ENCODE data around the gene DDIT4.
"Not testable (repeated sequence)": the region's sequence is repeated elsewhere in the genome, so short reads cannot be mapped to it uniquely, and the experiment has no call there.

The DDIT4 gene

GRCh38 chr10:72249176-72249862, 24.4 kb upstream of the DDIT4 start:
- DNase-seq = not testable (repeated sequence)

DNA sequence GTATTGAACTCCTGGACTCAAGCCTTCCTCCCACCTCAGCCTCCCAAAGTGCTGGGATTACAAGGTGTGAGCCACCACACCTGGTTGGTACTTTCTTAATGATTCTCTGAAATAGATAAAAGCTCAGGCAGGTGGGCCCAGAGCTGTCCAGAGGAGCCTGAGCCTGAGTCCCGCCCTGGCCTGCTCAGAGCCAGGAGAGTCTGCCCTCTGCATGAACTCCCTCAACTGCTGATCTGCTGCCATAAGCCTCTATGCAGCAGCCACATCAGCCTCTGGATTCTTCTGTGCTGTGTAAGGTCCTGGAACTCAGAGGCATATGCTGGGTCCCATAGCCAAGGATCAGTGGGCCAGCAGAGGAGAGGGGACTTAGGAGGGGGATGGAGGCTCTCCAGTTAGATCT, 23.1 kb upstream of the DDIT4 start:
- no peak for DNase-seq

DNA sequence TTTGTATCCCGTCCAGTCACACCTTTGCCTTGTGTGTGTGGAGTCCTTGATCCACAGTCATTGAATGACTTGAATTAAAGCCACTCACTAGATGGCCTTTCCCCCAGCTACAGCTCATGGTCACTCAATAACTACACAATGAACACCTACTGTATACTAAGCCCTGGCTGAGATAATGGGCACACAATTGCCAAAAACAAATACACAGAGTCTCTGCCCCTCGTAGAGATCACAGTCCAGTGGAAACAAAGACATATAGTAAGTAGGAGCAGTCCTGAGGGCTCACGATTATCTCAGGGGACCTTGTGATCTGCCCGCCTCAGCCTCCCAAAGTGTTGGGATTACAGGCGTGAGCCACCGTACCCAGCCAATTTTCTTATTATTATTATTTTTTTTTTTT, 22.1 kb upstream of the DDIT4 start:
- DNase-seq = no peak

GRCh38 chr10:72252972-72253371, 20.8 kb upstream of the DDIT4 start:
- no peak for DNase-seq

DNA sequence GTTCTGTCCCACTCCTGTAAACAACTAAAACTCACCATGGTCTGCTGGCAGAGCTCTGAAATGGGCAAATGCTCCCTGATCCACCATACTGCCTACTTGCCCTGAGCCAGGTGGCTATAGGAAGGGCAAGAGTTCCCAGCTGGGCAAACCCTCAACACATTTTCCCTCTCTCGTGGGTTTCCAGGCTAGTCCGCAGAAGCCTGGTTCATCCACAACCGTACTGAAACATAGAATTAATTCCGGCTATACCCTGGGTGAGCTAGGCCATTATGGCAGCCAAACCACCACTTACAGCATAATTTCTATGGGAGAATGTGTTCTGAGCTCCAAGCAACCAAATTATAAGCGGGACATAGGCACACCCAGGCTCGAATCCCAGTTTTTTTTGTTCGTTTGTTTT, 20.1 kb upstream of the DDIT4 start:
- DNase-seq = no peak

DNA sequence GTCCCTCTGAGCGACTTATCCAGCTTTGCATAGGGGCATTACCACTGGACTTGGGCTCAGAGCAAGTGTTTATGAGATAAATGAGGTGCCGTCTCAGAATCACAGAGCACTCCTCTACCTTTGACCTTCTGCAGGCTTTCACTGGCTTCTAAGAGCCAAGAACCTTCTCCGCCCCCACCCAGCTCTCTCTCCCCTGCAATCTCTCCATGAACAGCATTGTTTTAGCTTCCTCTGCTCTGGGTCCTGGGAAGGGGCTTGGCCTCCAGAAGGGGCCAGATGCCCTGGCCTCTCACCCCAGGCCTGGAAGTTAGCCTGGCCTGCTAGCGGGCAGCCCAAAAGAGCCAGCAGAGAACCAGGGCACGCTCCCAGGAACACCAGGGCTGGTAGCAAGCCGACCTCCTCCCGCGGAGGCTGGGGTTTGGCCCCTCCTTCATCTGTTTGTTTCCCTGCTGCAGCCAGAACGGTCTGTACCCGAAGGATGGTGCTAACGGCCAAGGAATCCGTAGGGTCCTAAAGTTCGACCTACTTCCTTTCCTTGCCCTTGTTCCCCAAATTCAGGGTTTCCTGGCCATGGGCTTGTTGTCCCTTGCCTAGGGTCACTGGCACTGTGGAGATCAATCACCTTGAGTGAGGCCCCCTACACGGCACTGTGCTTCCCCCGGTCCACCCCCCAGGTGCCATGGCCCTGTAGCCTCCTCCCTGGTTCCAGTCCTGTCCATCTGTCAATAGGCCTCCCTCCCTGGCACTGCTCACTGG, 18.7 kb upstream of the DDIT4 start:
- no peak for DNase-seq

- DNase-seq = no peak
Measured at GRCh38 chr10:72255977-72256729, 17.6 kb upstream of the DDIT4 start.

DNA sequence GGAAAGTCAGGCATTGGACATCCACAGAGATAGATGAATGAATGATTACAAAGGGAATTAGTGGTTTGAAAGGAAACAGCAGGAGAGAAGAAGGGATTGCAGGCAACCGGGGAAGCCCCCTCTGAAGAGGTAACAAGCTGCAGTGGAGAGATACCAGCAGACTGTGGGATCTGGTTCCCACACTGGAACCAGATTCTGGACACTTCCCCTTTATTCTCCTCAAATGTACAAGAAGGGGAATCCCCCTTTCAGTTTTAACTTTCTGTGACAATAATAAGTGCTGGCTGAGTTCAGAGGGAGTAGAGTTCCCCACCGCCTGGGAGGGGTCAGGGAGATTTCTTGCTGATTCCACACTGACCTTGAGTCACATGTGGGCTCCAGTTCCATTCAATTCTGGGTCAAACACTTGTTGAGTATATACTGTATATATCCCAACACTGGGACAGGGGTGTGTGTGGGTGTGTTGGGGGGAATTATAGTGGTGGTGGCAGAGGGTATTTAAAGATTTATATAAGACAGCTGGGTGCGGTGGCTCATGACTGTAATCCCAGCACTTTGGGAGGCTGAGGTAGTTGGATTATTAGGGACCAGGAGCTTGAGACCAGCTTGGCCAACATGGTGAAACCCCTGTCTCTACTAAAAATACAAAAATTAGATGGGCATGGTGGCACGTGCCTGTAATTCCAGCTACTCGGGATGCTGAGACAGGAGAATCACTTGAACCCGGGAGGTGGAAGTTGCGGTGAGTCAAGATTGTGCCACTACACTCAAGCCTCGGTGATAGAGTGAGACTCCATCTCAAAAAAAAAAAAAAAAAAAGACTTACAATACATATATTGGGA, 16.5 kb upstream of the DDIT4 start:
- DNase-seq = no peak

DNA sequence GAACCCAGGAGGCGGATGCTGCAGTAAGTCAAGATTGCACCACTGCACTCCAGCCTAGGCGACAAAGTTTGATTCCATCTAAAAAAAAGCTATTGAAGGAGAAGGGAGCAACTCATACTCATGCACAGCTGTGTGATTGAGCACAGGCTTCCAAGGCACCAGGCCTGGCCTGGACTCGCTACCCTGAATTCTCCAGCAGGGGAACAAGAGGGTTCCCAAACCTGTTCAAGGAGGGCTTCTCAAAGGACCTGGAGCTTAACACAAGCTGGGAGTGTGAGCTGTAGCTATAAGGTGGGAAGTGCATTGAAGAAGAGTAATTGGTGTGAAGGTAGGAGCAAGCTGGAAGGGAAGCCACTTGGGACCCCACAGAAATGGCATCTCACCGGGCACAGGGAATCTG, 15.1 kb upstream of the DDIT4 start:
- no peak for DNase-seq

DNA sequence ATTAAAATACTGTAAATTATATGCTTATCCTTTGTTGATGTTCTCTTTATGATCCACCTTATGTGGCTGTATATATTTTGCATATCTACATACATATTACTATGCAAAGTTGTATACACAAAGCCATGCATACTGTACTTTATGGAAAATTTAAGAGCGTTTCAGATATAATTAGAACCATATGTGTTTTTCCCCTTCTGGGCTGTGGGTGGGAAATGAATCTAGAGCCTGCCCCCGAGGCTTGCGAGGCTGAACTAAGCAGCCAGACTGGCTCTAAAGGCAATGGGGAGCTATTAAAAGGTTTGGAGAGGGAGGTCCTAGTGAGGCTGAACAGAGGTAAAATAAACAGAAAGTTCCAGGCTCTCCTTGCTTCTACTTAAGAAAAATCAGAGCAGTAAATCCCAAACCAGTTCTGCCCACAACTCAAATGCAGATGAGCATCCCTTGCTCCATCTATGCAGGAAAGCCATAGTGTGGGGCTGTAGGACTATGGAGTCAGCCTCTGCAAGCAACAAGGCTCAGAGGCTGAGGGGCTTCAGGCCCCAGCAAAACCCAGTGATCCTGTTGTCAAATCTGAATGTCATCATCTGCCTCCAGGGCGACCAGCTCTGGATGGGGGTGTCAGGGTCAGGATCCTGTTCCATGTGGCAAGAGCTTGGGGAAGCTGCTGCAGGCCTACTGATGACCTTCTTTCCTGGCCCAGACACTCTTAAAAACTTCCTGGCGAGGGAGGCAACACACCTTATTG, 14.1 kb upstream of the DDIT4 start:
- peak; percentile 35 for DNase-seq

DNA sequence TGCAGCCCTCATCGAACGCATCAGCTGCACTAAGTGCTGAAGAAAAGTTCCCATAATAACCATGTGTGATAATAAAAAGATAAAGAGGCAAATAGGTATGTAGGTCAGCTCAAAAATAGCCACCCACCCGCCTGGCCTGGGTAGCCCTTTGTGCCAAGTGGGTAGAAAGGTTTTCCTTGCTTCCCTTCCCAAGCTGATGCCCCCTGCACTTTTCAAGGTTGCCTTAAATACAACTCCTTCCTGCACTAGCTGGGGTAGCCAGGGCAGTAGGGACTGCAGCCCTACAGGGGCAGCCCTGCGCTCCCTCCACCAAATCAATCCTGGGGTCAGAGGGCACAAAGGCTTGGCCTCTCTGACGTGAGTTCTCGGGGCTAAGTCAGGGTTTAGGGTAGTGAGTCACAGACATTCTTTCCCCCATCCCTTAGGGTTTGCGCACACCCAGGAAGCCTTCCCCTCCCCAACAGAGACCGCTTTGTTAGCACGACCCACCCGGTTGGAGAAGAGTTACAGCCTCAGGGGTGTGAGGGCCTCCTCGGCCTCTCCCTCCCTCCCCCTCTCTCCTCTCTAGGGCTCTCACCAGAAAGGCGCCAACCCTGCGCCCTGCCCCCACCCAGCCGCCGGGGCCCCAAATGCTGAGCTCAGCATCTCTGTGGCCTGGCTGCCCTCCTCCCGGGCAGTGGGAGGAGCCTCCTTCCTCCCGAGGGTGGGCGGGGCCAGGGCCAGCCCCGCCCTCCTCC, 13.3 kb upstream of the DDIT4 start:
- no peak for DNase-seq

DNA sequence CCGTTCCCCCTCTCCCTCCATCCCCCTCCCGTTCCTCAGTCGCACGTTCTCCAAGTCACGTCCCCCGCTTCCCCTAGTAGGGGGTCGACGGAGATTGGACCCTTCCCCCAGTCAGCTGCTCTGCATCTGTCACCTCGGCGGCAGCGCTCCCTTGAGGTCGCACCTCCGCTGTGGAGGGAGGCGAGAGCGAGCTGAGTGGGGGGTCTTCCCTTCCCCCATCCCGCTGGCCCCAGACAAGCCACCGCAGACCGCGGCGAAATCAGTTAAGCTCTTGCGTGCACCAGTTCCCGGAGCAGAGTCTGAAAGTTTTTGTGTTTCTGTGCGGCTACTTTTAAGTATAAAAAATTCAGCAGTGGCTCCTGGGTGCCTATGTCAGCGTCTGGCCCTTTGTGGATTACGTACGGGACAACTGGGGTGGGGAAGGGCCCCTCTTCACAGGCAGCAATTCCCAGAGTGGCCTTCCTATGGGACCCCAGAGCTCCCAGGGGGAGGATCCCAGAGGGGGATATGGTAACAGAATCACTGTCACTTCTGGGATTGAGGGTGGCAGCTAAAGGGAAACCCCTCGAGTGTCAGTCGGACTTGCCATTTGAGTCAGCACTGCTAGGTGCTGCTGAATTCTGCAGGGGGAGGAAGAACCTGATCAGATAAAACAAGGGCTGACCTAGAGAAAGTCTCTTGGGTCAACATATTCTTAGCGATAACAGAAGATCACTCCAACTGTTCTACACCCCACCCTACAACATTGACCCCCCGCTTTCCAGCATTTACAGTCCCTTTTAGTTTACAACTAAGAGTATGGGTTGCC, 12.5 kb upstream of the DDIT4 start:
- peak; percentile 79 for DNase-seq

- no peak for DNase-seq
Measured at GRCh38 chr10:72261784-72262404, 11.8 kb upstream of the DDIT4 start.

GRCh38 chr10:72263613-72264241, 10.0 kb upstream of the DDIT4 start:
- no peak for DNase-seq

- DNase-seq = no peak
Measured at GRCh38 chr10:72264536-72264935, 9.2 kb upstream of the DDIT4 start.

DNA sequence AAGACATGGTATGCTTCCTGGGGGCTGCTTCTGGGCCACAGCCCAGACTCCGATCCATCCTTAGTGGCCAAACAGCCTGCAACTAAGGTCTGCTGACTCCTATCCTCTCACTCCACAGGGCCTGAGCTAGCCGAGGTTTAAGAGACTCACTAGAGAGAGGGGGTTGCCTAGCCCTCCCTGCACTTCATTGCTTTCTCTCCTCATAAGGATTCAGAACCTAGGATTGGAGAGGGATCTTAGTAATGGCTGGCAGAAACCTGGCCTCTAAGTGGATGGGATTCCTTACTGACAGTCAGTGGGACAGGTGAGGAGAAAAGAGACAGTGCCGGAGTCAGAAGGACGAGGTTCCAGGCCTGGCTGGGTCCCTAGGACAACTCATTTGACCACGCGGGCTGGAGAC, 8.2 kb upstream of the DDIT4 start:
- DNase-seq = no peak

GRCh38 chr10:72265990-72266865, 7.5 kb upstream of the DDIT4 start:
- no peak for DNase-seq

- no peak for DNase-seq
Measured at GRCh38 chr10:72267381-72267780, 6.3 kb upstream of the DDIT4 start.

Measured in activated CD4-positive, CD25-positive, alpha-beta regulatory T cell treated with anti-CD3 and anti-CD28 coated beads, Interleukin-2, amount 50 U/mL, for 72 hours (primary cell).